ENCODE results near the gene PCNT.
"Not testable (repeated sequence)": the region's sequence is repeated elsewhere in the genome, so short reads cannot be mapped to it uniquely, and the experiment has no call there.

- not testable (repeated sequence) for TF ChIP-seq CREM (IDR thresholded peaks at IDR 0.05; ENCODE audit: low read depth); ZNF24 (IDR thresholded peaks at IDR 0.05); CEBPB (IDR thresholded peaks at IDR 0.05; ENCODE audit: borderline replicate concordance in 1 of 2, low read depth in 2 of 2, low read length in 2 of 2); SUZ12 (IDR thresholded peaks at IDR 0.05; ENCODE audit: unreplicated experiment); CTCF (IDR thresholded peaks at IDR 0.05 in 2 of 3, conservative IDR thresholded peaks at IDR 0.05 in 1 of 3; ENCODE audit: control insufficient read depth in 2 of 3, extremely low read depth in 1 of 3, insufficient read depth in 1 of 3, low read depth in 3 of 3, low read length in 3 of 3); BACH1 (IDR thresholded peaks at IDR 0.05; ENCODE audit: borderline replicate concordance)
Observed at GRCh38 chr21:46372947-46373346, 49.0 kb downstream of the PCNT start.
